ENCODE results near the gene ARID1B. TPM values are rescaled to one million over a fixed set of nuclear protein-coding genes. Genes with fewer than 3 reads are reported as not detected.

The ARID1B gene
- total RNA-seq, 1 experiment from 2014 or later, result 42.8 TPM

DNA sequence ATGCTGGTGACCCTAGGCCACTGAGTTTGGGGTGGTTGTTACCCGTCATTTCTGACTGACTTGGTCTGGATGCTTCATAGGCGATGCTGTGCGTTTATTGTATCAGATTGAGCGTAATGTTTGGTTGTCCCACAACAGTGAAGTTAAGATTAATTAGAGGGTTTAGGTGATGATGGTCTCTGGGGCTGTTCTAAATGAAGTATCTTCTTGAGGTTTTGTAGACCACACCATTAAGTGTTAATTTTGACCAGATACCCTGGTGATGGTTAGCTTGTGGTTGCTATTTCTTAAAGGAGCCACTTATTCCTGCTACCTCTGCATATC is 132.8 kb downstream of the ARID1B start:
- TF ChIP-seq, protein P1, sequence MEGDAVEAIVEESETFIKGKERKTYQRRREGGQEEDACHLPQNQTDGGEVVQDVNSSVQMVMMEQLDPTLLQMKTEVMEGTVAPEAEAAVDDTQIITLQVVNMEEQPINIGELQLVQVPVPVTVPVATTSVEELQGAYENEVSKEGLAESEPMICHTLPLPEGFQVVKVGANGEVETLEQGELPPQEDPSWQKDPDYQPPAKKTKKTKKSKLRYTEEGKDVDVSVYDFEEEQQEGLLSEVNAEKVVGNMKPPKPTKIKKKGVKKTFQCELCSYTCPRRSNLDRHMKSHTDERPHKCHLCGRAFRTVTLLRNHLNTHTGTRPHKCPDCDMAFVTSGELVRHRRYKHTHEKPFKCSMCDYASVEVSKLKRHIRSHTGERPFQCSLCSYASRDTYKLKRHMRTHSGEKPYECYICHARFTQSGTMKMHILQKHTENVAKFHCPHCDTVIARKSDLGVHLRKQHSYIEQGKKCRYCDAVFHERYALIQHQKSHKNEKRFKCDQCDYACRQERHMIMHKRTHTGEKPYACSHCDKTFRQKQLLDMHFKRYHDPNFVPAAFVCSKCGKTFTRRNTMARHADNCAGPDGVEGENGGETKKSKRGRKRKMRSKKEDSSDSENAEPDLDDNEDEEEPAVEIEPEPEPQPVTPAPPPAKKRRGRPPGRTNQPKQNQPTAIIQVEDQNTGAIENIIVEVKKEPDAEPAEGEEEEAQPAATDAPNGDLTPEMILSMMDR (conservative IDR thresholded peaks at IDR 0.05), result no peak
- TF ChIP-seq EZH2 (IDR thresholded peaks at IDR 0.05; ENCODE audit: low read depth), result no peak
- no peak for DNase-seq
- ChIA-PET POLR2A (ENCODE audit: unreplicated experiment) (no interaction called here), CTCF (no interaction called here)
- no peaks in the 10 kb centered on the region for H4K20me1 ChIP-seq (ENCODE audit: insufficient read depth)
- no peak overlapping the region for H3K4me2 ChIP-seq
- H3K36me3 ChIP-seq (ENCODE audit: low read depth), result no peaks in the 10 kb centered on the region
- no peaks in the 10 kb centered on the region for H3K27me3 ChIP-seq (ENCODE audit: insufficient read depth, low read depth)
- H3K79me2 ChIP-seq (ENCODE audit: low read depth), result no peaks in the 10 kb centered on the region; the same call in 1 of the 2 replicates
- H3K9me2 ChIP-seq (ENCODE audit: insufficient read depth), result no peaks in the 10 kb centered on the region
- H2AFZ ChIP-seq, result no peak overlapping the region
- H3K4me3 ChIP-seq, result no peak overlapping the region
- H3K4me1 ChIP-seq (replicated peaks; ENCODE audit: insufficient read depth), result no peaks in the 10 kb centered on the region
- no TSS peak for BruUV-seq (replicated peaks)
- H3K9me3 ChIP-seq (ENCODE audit: insufficient read depth, low read depth), result no peaks in the 10 kb centered on the region
- no peaks in the 10 kb centered on the region for H3F3A ChIP-seq (ENCODE audit: insufficient read depth, low read depth)
- no peak overlapping the region for H3K27ac ChIP-seq
- intact Hi-C loops (cut with micrococcal nuclease; ENCODE audit: unreplicated experiment), result no loop called here

- no peaks in the 10 kb centered on the region for H3F3A ChIP-seq (ENCODE audit: insufficient read depth, low read depth)
- H3K79me2 ChIP-seq (ENCODE audit: low read depth), result no peaks in the 10 kb centered on the region; the same call in 1 of the 2 replicates
- ChIA-PET POLR2A (ENCODE audit: unreplicated experiment) (no interaction called here), CTCF (no interaction called here)
- TF ChIP-seq EZH2 (IDR thresholded peaks at IDR 0.05; ENCODE audit: low read depth), result no peak
- TF ChIP-seq, protein P1 (conservative IDR thresholded peaks at IDR 0.05), result no peak
- no peak overlapping the region for H3K4me2 ChIP-seq
- H3K9me3 ChIP-seq (ENCODE audit: insufficient read depth, low read depth), result no peaks in the 10 kb centered on the region
- no peak overlapping the region for H3K4me3 ChIP-seq
- no TSS peak for BruUV-seq (replicated peaks)
- H3K36me3 ChIP-seq (ENCODE audit: low read depth), result no peaks in the 10 kb centered on the region
- no peak for DNase-seq
- no peaks in the 10 kb centered on the region for H3K9me2 ChIP-seq (ENCODE audit: insufficient read depth)
- no peaks in the 10 kb centered on the region for H3K27me3 ChIP-seq (ENCODE audit: insufficient read depth, low read depth)
- no peaks in the 10 kb centered on the region for H4K20me1 ChIP-seq (ENCODE audit: insufficient read depth)
- no peak overlapping the region for H2AFZ ChIP-seq
- H3K4me1 ChIP-seq (replicated peaks; ENCODE audit: insufficient read depth), result no peaks in the 10 kb centered on the region
- H3K27ac ChIP-seq, result no peak overlapping the region
- intact Hi-C loops (cut with micrococcal nuclease; ENCODE audit: unreplicated experiment), result no loop called here
Measured at GRCh38 chr6:156910938-156911337, 133.8 kb downstream of the ARID1B start.

DNA sequence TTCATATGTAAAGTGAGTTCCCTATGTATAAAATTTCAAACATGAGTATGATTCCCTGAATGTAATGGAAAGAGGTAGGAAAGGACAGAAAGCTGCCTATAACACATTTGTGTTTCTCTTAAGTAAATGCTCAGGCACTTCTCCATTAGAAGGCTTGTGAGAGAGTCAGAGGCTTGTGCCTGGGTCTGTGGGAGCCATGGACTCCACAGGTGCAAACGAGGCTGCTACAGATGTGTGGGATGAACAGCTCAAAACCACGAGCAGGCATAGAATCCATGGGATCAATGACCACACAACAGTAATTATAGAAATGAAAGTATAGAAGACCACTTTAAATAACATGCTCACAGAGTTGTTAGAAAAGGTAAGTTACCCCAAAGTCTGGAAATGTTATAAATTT is 134.4 kb downstream of the ARID1B start:
- no peaks in the 10 kb centered on the region for H3K9me2 ChIP-seq (ENCODE audit: insufficient read depth)
- no peak for DNase-seq
- no peak overlapping the region for H3K4me2 ChIP-seq
- POLR2A ChIA-PET (ENCODE audit: unreplicated experiment), result no interaction called here
- H3K27ac ChIP-seq, result no peak overlapping the region
- BruUV-seq (replicated peaks), result no TSS peak
- H3K79me2 ChIP-seq (ENCODE audit: low read depth), result no peaks in the 10 kb centered on the region; the same call in 1 of the 2 replicates
- H4K20me1 ChIP-seq (ENCODE audit: insufficient read depth), result no peaks in the 10 kb centered on the region; the same call in 1 of the 2 replicates
- intact Hi-C loops (cut with micrococcal nuclease; ENCODE audit: unreplicated experiment), result no loop called here
- H2AFZ ChIP-seq, result no peak overlapping the region
- no peaks in the 10 kb centered on the region for H3K4me1 ChIP-seq (replicated peaks; ENCODE audit: insufficient read depth)
- H3K27me3 ChIP-seq (ENCODE audit: insufficient read depth, low read depth), result no peaks in the 10 kb centered on the region
- H3K9me3 ChIP-seq (ENCODE audit: insufficient read depth, low read depth), result no peaks in the 10 kb centered on the region
- CTCF ChIA-PET, result no interaction called here
- TF ChIP-seq, protein P1 (conservative IDR thresholded peaks at IDR 0.05), result no peak
- no peak for TF ChIP-seq EZH2 (IDR thresholded peaks at IDR 0.05; ENCODE audit: low read depth)
- no peak overlapping the region for H3K4me3 ChIP-seq
- H3K36me3 ChIP-seq (ENCODE audit: low read depth), result no peaks in the 10 kb centered on the region
- no peaks in the 10 kb centered on the region for H3F3A ChIP-seq (ENCODE audit: insufficient read depth, low read depth)

All from PC-9 (cell line).